HCT116 (cell line): ENCODE measurements around the gene IGSF21. TPM values are rescaled to one million over a fixed set of nuclear protein-coding genes. Genes with fewer than 3 reads are reported as not detected.

Experiments used
- ATAC-seq: fragments of 200-7000 bp; cut with Tn5 transposase; 2 replicates; pipeline ENCODE4 v1.9.1; 2020; ENCODE audit warnings: mild to moderate bottlenecking, moderate library complexity
- BruUV-seq: library from RNA; stranded (reverse); fragments of 400-500 nt; replicated peaks from 2 replicates; lab custom pipeline; 2021; lab: Mats Ljungman, UMichigan
- CTCF ChIA-PET: fragments of 300-600 bp; sonication (Branson Sonifier 250); formaldehyde crosslinking; loops from one replicate; lab custom pipeline; 2021; ENCODE audit warnings: antibody characterized with exemption; lab: Charles Lee
- POLR2A ChIA-PET: fragments of 300-600, 350-600 bp; sonication (Branson Sonifier 250); formaldehyde crosslinking; loops from one replicate; lab custom pipeline; 2021; ENCODE audit warnings: antibody characterized with exemption; lab: Charles Lee
- RAD21 ChIA-PET, 2 experiments: fragments of 300-600 bp; sonication (Branson Sonifier 250); formaldehyde crosslinking; loops; one replicate each; lab custom pipeline; 2023; ENCODE audit warnings: low total read pairs in 2 of 2; ENCODE audit not compliant: uncharacterized antibody in 2 of 2, unreplicated experiment in 2 of 2, low non-redundant PET in 1 of 2; lab: Charles Lee
- DNase-seq: peaks from one replicate; pipeline ENCODE4 v3.0.0-alpha.2; 2010; ENCODE audit warnings: low read depth, low spot score
- H2AFZ ChIP-seq: fragments of 200-600 bp; shearing (Covaris generic), sonication (generic); 2 replicates; pipeline ENCODE4 v1.6.1; 2017; ENCODE audit warnings: low read depth, mixed run types, mixed read lengths, antibody characterized with exemption, low read length; ENCODE audit not compliant: poor library complexity, severe bottlenecking
- H3K27ac ChIP-seq: 2 replicates; pipeline ENCODE4 v1.5.1; 2012; ENCODE audit warnings: low read depth, low read length
- H3K27me3 ChIP-seq: fragments of 200-600 bp; sonication (generic); 2 replicates; pipeline ENCODE4 v1.6.1; 2016; ENCODE audit warnings: mixed run types, low read length, mixed read lengths; ENCODE audit not compliant: insufficient read depth
- H3K36me3 ChIP-seq, 2 experiments: fragments of 200-500 bp in 1 of 2; fragments of 200-600 bp in 1 of 2; sonication (Bioruptor generic) in 1 of 2; sonication (generic) in 1 of 2; 2 replicates each; pipeline versions ENCODE4 v1.5.1 to v1.6.1; 2014 to 2016; ENCODE audit warnings: low read length in 2 of 2, inconsistent platforms in 1 of 2, mixed read lengths in 1 of 2, mixed run types in 1 of 2; ENCODE audit not compliant: insufficient read depth in 2 of 2, control insufficient read depth in 1 of 2
- H3K4me1 ChIP-seq, 2 experiments: fragments of 200-600 bp in 1 of 2; sonication (generic) in 1 of 2; 2 replicates each; pipeline versions ENCODE4 v1.5.1 to v1.6.1; 2012 to 2017; ENCODE audit warnings: low read length in 2 of 2, inconsistent platforms in 1 of 2, mild to moderate bottlenecking in 1 of 2, mixed read lengths in 1 of 2, mixed run types in 1 of 2, moderate library complexity in 1 of 2; ENCODE audit not compliant: insufficient read depth in 2 of 2, control insufficient read depth in 1 of 2
- H3K4me2 ChIP-seq: fragments of 200-600 bp; sonication (generic); 2 replicates; pipeline ENCODE4 v1.6.1; 2017; ENCODE audit warnings: mixed run types, low read length, mixed read lengths
- H3K4me3 ChIP-seq, 2 experiments: fragments of 200-600 bp in 1 of 2; sonication (generic) in 1 of 2; replicated peaks in 1 of 2; 2 replicates each; pipeline ENCODE4 v1.5.1; 2011 to 2016; ENCODE audit warnings: low read length in 2 of 2, control low read depth in 1 of 2, low read depth in 1 of 2, mild to moderate bottlenecking in 1 of 2, mixed read lengths in 1 of 2, mixed run types in 1 of 2
- H3K79me2 ChIP-seq: fragments of 200-600 bp; sonication (generic); 2 replicates; pipeline ENCODE4 v1.6.1; 2017; ENCODE audit warnings: mild to moderate bottlenecking, mixed run types, low read length, moderate library complexity, mixed read lengths; ENCODE audit not compliant: insufficient read depth
- H3K9ac ChIP-seq: fragments of 200-600 bp; sonication (generic); 2 replicates; pipeline ENCODE4 v1.6.1; 2016; ENCODE audit warnings: low read length, mixed read lengths
- H3K9me2 ChIP-seq: fragments of 200-600 bp; sonication (generic), shearing (Covaris generic); 2 replicates; pipeline ENCODE4 v1.6.1; 2017; ENCODE audit warnings: mixed run types, mild to moderate bottlenecking, moderate library complexity; ENCODE audit not compliant: insufficient read depth
- H3K9me3 ChIP-seq, 2 experiments: fragments of 200-500 bp in 1 of 2; fragments of 200-600 bp in 1 of 2; sonication (Bioruptor generic) in 1 of 2; sonication (generic) in 1 of 2; 2 replicates each; pipeline ENCODE4 v1.6.1; 2014 to 2017; ENCODE audit warnings: low read length in 2 of 2, mixed read lengths in 2 of 2, inconsistent platforms in 1 of 2, low read depth in 1 of 2, mild to moderate bottlenecking in 1 of 2, mixed run types in 1 of 2, moderate library complexity in 1 of 2; ENCODE audit not compliant: control insufficient read depth in 1 of 2, insufficient read depth in 1 of 2
- H4K20me1 ChIP-seq: fragments of 200-600 bp; sonication (generic), shearing (Covaris generic); 2 replicates; pipeline ENCODE4 v1.6.1; 2017; ENCODE audit warnings: mixed run types, mild to moderate bottlenecking, moderate library complexity; ENCODE audit not compliant: insufficient read depth
- CEBPB ChIP-seq: IDR thresholded peaks from 2 replicates; pipeline ENCODE4 v1.6.1; 2012; ENCODE audit warnings: low read depth
- ELF1 ChIP-seq: IDR thresholded peaks from 2 replicates; pipeline ENCODE4 v1.6.1; 2012; ENCODE audit warnings: low read depth, borderline replicate concordance
- EZH2 ChIP-seq: fragments of 200-600 bp; sonication (generic); IDR thresholded peaks from 2 replicates; pipeline ENCODE4 v1.6.1; 2017; ENCODE audit warnings: antibody characterized with exemption, mixed run types
- FOSL1 ChIP-seq: IDR thresholded peaks from 2 replicates; pipeline ENCODE4 v1.6.1; 2012; ENCODE audit warnings: low read depth
- JUND ChIP-seq: IDR thresholded peaks from 2 replicates; pipeline ENCODE4 v1.6.1; 2012
- POLR2A ChIP-seq: IDR thresholded peaks from 2 replicates; pipeline ENCODE4 v1.7.0; 2011; ENCODE audit warnings: borderline replicate concordance; ENCODE audit not compliant: insufficient read depth, insufficient read length; ENCODE audit errors: extremely low read depth
- RAD21 ChIP-seq: IDR thresholded peaks from 2 replicates; pipeline ENCODE4 v1.6.1; 2012; ENCODE audit warnings: low read depth, mild to moderate bottlenecking
- REST ChIP-seq: IDR thresholded peaks from 2 replicates; pipeline ENCODE4 v1.6.1; 2012; ENCODE audit warnings: low read depth
- SIN3A ChIP-seq: IDR thresholded peaks from 2 replicates; pipeline ENCODE4 v1.6.1; 2012; ENCODE audit warnings: low read depth
- YY1 ChIP-seq: IDR thresholded peaks from 2 replicates; pipeline ENCODE4 v1.6.1; 2011; ENCODE audit warnings: low read length, low read depth, moderate library complexity, mild to moderate bottlenecking; ENCODE audit not compliant: insufficient replicate concordance; ENCODE audit errors: extremely low read depth
- ZFX ChIP-seq: fragments of 450-650 bp; IDR thresholded peaks from 2 replicates; pipeline ENCODE4 v1.6.1; 2017
- intact Hi-C: fragments of 100-400 bp; cut with micrococcal nuclease; formaldehyde crosslinking; loops from 2 replicates; pipeline ENCODE4 v1.10.0; 2022
- total RNA-seq: library from RNA; stranded (reverse); gene quantifications from one replicate; pipeline ENCODE4 v1.2.1, GENCODE V29; 2021; ENCODE audit not compliant: unreplicated experiment
- TF ChIP-seq, protein P1 (sequence below): IDR thresholded peaks from 2 replicates; pipeline ENCODE4 v1.6.1; 2012
- TF ChIP-seq, protein P2 (sequence below): IDR thresholded peaks from 2 replicates; pipeline ENCODE4 v1.6.1; 2012
- TF ChIP-seq, protein P3 (sequence below): IDR thresholded peaks from 2 replicates; pipeline ENCODE4 v1.6.1; 2011; ENCODE audit warnings: mild to moderate bottlenecking, low read length, moderate library complexity; ENCODE audit not compliant: insufficient replicate concordance; ENCODE audit errors: extremely low read depth

The IGSF21 gene
- total RNA-seq, 1 experiment from 2014 or later = not detected

GRCh38 chr1:18105196-18105595 is 2.4 kb upstream of the IGSF21 start:
- Histone ChIP-seq H4K20me1 (no peaks in the 10 kb centered on the region), H3K79me2 (no peaks in the 10 kb centered on the region), H3K4me2 (no peak overlapping the region), H3K9me2 (no peaks in the 10 kb centered on the region), H2AFZ (no peak overlapping the region), H3K4me3 (no peak overlapping the region), H3K9me3 (no peaks in the 10 kb centered on the region), H3K9ac (no peak overlapping the region), H3K4me1 (0 out of 4 replicates have a peak, but pooled peaks cover 0 to 2% of the 10 kb centered on the region in 2 experiments), H3K36me3 (no peaks in the 10 kb centered on the region), H3K27me3 (peaks cover 6% of the 10 kb centered on the region), H3K27ac (no peak overlapping the region)
- no peak for DNase-seq
- ChIA-PET CTCF (no interaction called here), RAD21 (no interaction called here), POLR2A (no interaction called here)
- intact Hi-C loops = no loop called here
- ATAC-seq = no peak
- TF ChIP-seq, protein P1, sequence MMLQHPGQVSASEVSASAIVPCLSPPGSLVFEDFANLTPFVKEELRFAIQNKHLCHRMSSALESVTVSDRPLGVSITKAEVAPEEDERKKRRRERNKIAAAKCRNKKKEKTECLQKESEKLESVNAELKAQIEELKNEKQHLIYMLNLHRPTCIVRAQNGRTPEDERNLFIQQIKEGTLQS = no peak
- TF ChIP-seq SIN3A (no peak), FOSL1 (no peak), YY1 (no peak), ELF1 (no peak)
- BruUV-seq = no TSS peak

DNA sequence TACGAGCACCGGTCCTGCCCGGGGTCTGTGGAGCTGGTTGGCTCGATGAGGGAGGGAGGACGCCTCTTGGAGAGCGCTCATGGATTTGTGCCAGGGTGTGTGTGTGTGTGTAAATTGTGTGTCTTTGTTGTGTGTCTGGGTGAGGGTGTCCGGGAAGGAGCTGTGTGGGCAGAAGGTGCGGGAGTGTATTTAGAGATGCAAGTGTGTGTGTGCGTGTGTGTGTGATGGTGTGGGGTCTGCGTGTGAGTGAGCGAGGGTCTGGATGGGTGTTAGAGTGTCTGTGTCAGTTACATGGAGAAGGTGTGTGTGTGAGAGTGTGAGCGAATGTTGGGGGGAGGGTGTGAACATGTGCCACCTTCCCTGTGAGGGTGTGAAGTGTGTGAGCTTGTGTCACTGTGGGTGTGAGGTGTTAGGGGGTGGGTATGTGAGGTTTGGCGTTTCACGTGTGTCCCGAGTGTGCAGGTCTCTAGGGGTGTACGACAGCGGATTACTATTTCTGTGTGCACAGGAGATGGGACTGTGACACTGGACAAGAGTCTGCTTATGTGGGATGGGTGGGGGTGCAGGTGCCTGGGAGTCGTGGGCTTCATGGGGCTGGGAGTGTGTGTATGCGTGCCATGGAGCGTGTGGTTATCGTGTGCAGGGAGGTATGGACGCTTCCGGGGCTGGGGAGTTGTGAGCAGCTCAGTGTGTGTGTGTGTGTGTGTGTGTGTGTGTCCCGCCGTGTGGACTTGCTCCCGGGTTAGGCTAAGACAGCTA is 880 bp downstream of the IGSF21 start:
- H3K9me2 ChIP-seq = no peaks in the 10 kb centered on the region
- no peak overlapping the region for H3K27ac ChIP-seq
- no peak overlapping the region for H3K4me3 ChIP-seq
- ATAC-seq = no peak
- ChIA-PET CTCF (no interaction called here), RAD21 (no interaction called here), POLR2A (no interaction called here)
- H3K4me1 ChIP-seq = no peaks in the 10 kb centered on the region
- intact Hi-C loops = no loop called here
- H2AFZ ChIP-seq = no peak overlapping the region
- no peaks in the 10 kb centered on the region for H3K9me3 ChIP-seq
- BruUV-seq = no TSS peak
- H3K27me3 ChIP-seq = 0 out of 2 replicates have a peak, but pooled peaks cover 9% of the 10 kb centered on the region
- no peak overlapping the region for H3K4me2 ChIP-seq
- no peaks in the 10 kb centered on the region for H3K79me2 ChIP-seq
- no peak for DNase-seq
- no peak overlapping the region for H3K9ac ChIP-seq
- H3K36me3 ChIP-seq = no peaks in the 10 kb centered on the region
- no peaks in the 10 kb centered on the region for H4K20me1 ChIP-seq
- TF ChIP-seq, protein P2, sequence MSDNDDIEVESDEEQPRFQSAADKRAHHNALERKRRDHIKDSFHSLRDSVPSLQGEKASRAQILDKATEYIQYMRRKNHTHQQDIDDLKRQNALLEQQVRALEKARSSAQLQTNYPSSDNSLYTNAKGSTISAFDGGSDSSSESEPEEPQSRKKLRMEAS = no peak
- no peak for TF ChIP-seq JUND
- TF ChIP-seq, protein P1 = no peak
- TF ChIP-seq, protein P3, sequence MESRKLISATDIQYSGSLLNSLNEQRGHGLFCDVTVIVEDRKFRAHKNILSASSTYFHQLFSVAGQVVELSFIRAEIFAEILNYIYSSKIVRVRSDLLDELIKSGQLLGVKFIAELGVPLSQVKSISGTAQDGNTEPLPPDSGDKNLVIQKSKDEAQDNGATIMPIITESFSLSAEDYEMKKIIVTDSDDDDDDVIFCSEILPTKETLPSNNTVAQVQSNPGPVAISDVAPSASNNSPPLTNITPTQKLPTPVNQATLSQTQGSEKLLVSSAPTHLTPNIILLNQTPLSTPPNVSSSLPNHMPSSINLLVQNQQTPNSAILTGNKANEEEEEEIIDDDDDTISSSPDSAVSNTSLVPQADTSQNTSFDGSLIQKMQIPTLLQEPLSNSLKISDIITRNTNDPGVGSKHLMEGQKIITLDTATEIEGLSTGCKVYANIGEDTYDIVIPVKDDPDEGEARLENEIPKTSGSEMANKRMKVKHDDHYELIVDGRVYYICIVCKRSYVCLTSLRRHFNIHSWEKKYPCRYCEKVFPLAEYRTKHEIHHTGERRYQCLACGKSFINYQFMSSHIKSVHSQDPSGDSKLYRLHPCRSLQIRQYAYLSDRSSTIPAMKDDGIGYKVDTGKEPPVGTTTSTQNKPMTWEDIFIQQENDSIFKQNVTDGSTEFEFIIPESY = no peak
- TF ChIP-seq EZH2 = no peak
- TF ChIP-seq ZFX = no peak
- TF ChIP-seq REST = no peak
- no peak for TF ChIP-seq POLR2A
- TF ChIP-seq RAD21 = no peak
- TF ChIP-seq FOSL1 = no peak
- TF ChIP-seq ELF1 = no peak
- no peak for TF ChIP-seq CEBPB
